HCT116 (cell line): ENCODE results near the gene ERAL1. TPM values are rescaled to one million over a fixed set of nuclear protein-coding genes. Genes with fewer than 3 reads are reported as not detected.

ENCODE experiments used
- ATAC-seq: fragments of 200-7000 bp; cut with Tn5 transposase; 2 replicates; pipeline ENCODE4 v1.9.1; 2020; ENCODE audit warnings: mild to moderate bottlenecking, moderate library complexity
- BruUV-seq: library from RNA; stranded (reverse); fragments of 400-500 nt; replicated peaks from 2 replicates; lab custom pipeline; 2021; lab: Mats Ljungman, UMichigan
- CTCF ChIA-PET: fragments of 300-600 bp; sonication (Branson Sonifier 250); formaldehyde crosslinking; loops from one replicate; lab custom pipeline; 2021; ENCODE audit warnings: antibody characterized with exemption; lab: Charles Lee
- POLR2A ChIA-PET: fragments of 300-600, 350-600 bp; sonication (Branson Sonifier 250); formaldehyde crosslinking; loops from one replicate; lab custom pipeline; 2021; ENCODE audit warnings: antibody characterized with exemption; lab: Charles Lee
- RAD21 ChIA-PET, 2 experiments: fragments of 300-600 bp; sonication (Branson Sonifier 250); formaldehyde crosslinking; loops; one replicate each; lab custom pipeline; 2023; ENCODE audit warnings: low total read pairs in 2 of 2; ENCODE audit not compliant: uncharacterized antibody in 2 of 2, unreplicated experiment in 2 of 2, low non-redundant PET in 1 of 2; lab: Charles Lee
- DNase-seq: peaks from one replicate; pipeline ENCODE4 v3.0.0-alpha.2; 2010; ENCODE audit warnings: low read depth, low spot score
- H2AFZ ChIP-seq: fragments of 200-600 bp; shearing (Covaris generic), sonication (generic); 2 replicates; pipeline ENCODE4 v1.6.1; 2017; ENCODE audit warnings: low read depth, mixed run types, mixed read lengths, antibody characterized with exemption, low read length; ENCODE audit not compliant: poor library complexity, severe bottlenecking
- H3K27ac ChIP-seq: 2 replicates; pipeline ENCODE4 v1.5.1; 2012; ENCODE audit warnings: low read depth, low read length
- H3K27me3 ChIP-seq: fragments of 200-600 bp; sonication (generic); 2 replicates; pipeline ENCODE4 v1.6.1; 2016; ENCODE audit warnings: mixed run types, low read length, mixed read lengths; ENCODE audit not compliant: insufficient read depth
- H3K36me3 ChIP-seq, 2 experiments: fragments of 200-500 bp in 1 of 2; fragments of 200-600 bp in 1 of 2; sonication (Bioruptor generic) in 1 of 2; sonication (generic) in 1 of 2; 2 replicates each; pipeline versions ENCODE4 v1.5.1 to v1.6.1; 2014 to 2016; ENCODE audit warnings: low read length in 2 of 2, inconsistent platforms in 1 of 2, mixed read lengths in 1 of 2, mixed run types in 1 of 2; ENCODE audit not compliant: insufficient read depth in 2 of 2, control insufficient read depth in 1 of 2
- H3K4me1 ChIP-seq, 2 experiments: fragments of 200-600 bp in 1 of 2; sonication (generic) in 1 of 2; 2 replicates each; pipeline versions ENCODE4 v1.5.1 to v1.6.1; 2012 to 2017; ENCODE audit warnings: low read length in 2 of 2, inconsistent platforms in 1 of 2, mild to moderate bottlenecking in 1 of 2, mixed read lengths in 1 of 2, mixed run types in 1 of 2, moderate library complexity in 1 of 2; ENCODE audit not compliant: insufficient read depth in 2 of 2, control insufficient read depth in 1 of 2
- H3K4me2 ChIP-seq: fragments of 200-600 bp; sonication (generic); 2 replicates; pipeline ENCODE4 v1.6.1; 2017; ENCODE audit warnings: mixed run types, low read length, mixed read lengths
- H3K4me3 ChIP-seq, 2 experiments: fragments of 200-600 bp in 1 of 2; sonication (generic) in 1 of 2; replicated peaks in 1 of 2; 2 replicates each; pipeline ENCODE4 v1.5.1; 2011 to 2016; ENCODE audit warnings: low read length in 2 of 2, control low read depth in 1 of 2, low read depth in 1 of 2, mild to moderate bottlenecking in 1 of 2, mixed read lengths in 1 of 2, mixed run types in 1 of 2
- H3K79me2 ChIP-seq: fragments of 200-600 bp; sonication (generic); 2 replicates; pipeline ENCODE4 v1.6.1; 2017; ENCODE audit warnings: mild to moderate bottlenecking, mixed run types, low read length, moderate library complexity, mixed read lengths; ENCODE audit not compliant: insufficient read depth
- H3K9ac ChIP-seq: fragments of 200-600 bp; sonication (generic); 2 replicates; pipeline ENCODE4 v1.6.1; 2016; ENCODE audit warnings: low read length, mixed read lengths
- H3K9me2 ChIP-seq: fragments of 200-600 bp; sonication (generic), shearing (Covaris generic); 2 replicates; pipeline ENCODE4 v1.6.1; 2017; ENCODE audit warnings: mixed run types, mild to moderate bottlenecking, moderate library complexity; ENCODE audit not compliant: insufficient read depth
- H3K9me3 ChIP-seq, 2 experiments: fragments of 200-500 bp in 1 of 2; fragments of 200-600 bp in 1 of 2; sonication (Bioruptor generic) in 1 of 2; sonication (generic) in 1 of 2; 2 replicates each; pipeline ENCODE4 v1.6.1; 2014 to 2017; ENCODE audit warnings: low read length in 2 of 2, mixed read lengths in 2 of 2, inconsistent platforms in 1 of 2, low read depth in 1 of 2, mild to moderate bottlenecking in 1 of 2, mixed run types in 1 of 2, moderate library complexity in 1 of 2; ENCODE audit not compliant: control insufficient read depth in 1 of 2, insufficient read depth in 1 of 2
- H4K20me1 ChIP-seq: fragments of 200-600 bp; sonication (generic), shearing (Covaris generic); 2 replicates; pipeline ENCODE4 v1.6.1; 2017; ENCODE audit warnings: mixed run types, mild to moderate bottlenecking, moderate library complexity; ENCODE audit not compliant: insufficient read depth
- CBX3 ChIP-seq: IDR thresholded peaks from 2 replicates; pipeline ENCODE4 v1.6.1; 2012; ENCODE audit warnings: low read depth
- CEBPB ChIP-seq: IDR thresholded peaks from 2 replicates; pipeline ENCODE4 v1.6.1; 2012; ENCODE audit warnings: low read depth
- ELF1 ChIP-seq: IDR thresholded peaks from 2 replicates; pipeline ENCODE4 v1.6.1; 2012; ENCODE audit warnings: low read depth, borderline replicate concordance
- EZH2 ChIP-seq: fragments of 200-600 bp; sonication (generic); IDR thresholded peaks from 2 replicates; pipeline ENCODE4 v1.6.1; 2017; ENCODE audit warnings: antibody characterized with exemption, mixed run types
- EZH2phosphoT487 ChIP-seq: fragments of 200-600 bp; IDR thresholded peaks from 2 replicates; pipeline ENCODE4 v1.6.1; 2018; ENCODE audit warnings: antibody characterized with exemption, borderline replicate concordance
- FOSL1 ChIP-seq: IDR thresholded peaks from 2 replicates; pipeline ENCODE4 v1.6.1; 2012; ENCODE audit warnings: low read depth
- JUND ChIP-seq: IDR thresholded peaks from 2 replicates; pipeline ENCODE4 v1.6.1; 2012
- POLR2AphosphoS5 ChIP-seq: IDR thresholded peaks from 2 replicates; pipeline ENCODE4 v1.6.1; 2011; ENCODE audit warnings: mild to moderate bottlenecking, low read depth, low read length, moderate library complexity
- RAD21 ChIP-seq: IDR thresholded peaks from 2 replicates; pipeline ENCODE4 v1.6.1; 2012; ENCODE audit warnings: low read depth, mild to moderate bottlenecking
- SIN3A ChIP-seq: IDR thresholded peaks from 2 replicates; pipeline ENCODE4 v1.6.1; 2012; ENCODE audit warnings: low read depth
- SP1 ChIP-seq: IDR thresholded peaks from 2 replicates; pipeline ENCODE4 v1.6.1; 2012; ENCODE audit warnings: low read depth
- SRF ChIP-seq: IDR thresholded peaks from 2 replicates; pipeline ENCODE4 v1.6.1; 2012; ENCODE audit warnings: low read depth
- TCF7L2 ChIP-seq: IDR thresholded peaks from 2 replicates; pipeline ENCODE4 v1.7.0; 2011; ENCODE audit warnings: borderline replicate concordance, inconsistent platforms; ENCODE audit not compliant: insufficient read depth, insufficient read length; ENCODE audit errors: extremely low read depth
- YY1 ChIP-seq: IDR thresholded peaks from 2 replicates; pipeline ENCODE4 v1.6.1; 2011; ENCODE audit warnings: low read length, low read depth, moderate library complexity, mild to moderate bottlenecking; ENCODE audit not compliant: insufficient replicate concordance; ENCODE audit errors: extremely low read depth
- ZFX ChIP-seq: fragments of 450-650 bp; IDR thresholded peaks from 2 replicates; pipeline ENCODE4 v1.6.1; 2017
- ZNF274 ChIP-seq: fragments of 200-500 bp; sonication (Bioruptor generic); IDR thresholded peaks from 2 replicates; pipeline ENCODE4 v1.6.1; 2014; ENCODE audit warnings: mild to moderate bottlenecking, low read depth, low read length, inconsistent platforms
- intact Hi-C: fragments of 100-400 bp; cut with micrococcal nuclease; formaldehyde crosslinking; loops from 2 replicates; pipeline ENCODE4 v1.10.0; 2022
- total RNA-seq: library from RNA; stranded (reverse); gene quantifications from one replicate; pipeline ENCODE4 v1.2.1, GENCODE V29; 2021; ENCODE audit not compliant: unreplicated experiment
- TF ChIP-seq, protein P1 (sequence below): IDR thresholded peaks from 2 replicates; pipeline ENCODE4 v1.6.1; 2011; ENCODE audit warnings: mild to moderate bottlenecking, low read length, moderate library complexity; ENCODE audit not compliant: insufficient replicate concordance; ENCODE audit errors: extremely low read depth
- TF ChIP-seq, protein P2 (sequence below), 3 experiments: fragments of 200-600 bp in 1 of 3; sonication (generic) in 1 of 3; IDR thresholded peaks in 2 of 3; conservative IDR thresholded peaks in 1 of 3; 2 replicates each; pipeline ENCODE4 v1.5.1; 2012 to 2017; ENCODE audit warnings: low read depth in 2 of 3, low read length in 2 of 3, antibody characterized with exemption in 1 of 3, borderline replicate concordance in 1 of 3, control low read depth in 1 of 3, mild to moderate bottlenecking in 1 of 3, mixed read lengths in 1 of 3, mixed run types in 1 of 3, moderate library complexity in 1 of 3; ENCODE audit not compliant: insufficient read depth in 1 of 3
- TF ChIP-seq, protein P3 (sequence below): IDR thresholded peaks from 2 replicates; pipeline ENCODE4 v1.6.1; 2012
- TF ChIP-seq, protein P4 (sequence below): IDR thresholded peaks from 2 replicates; pipeline ENCODE4 v1.6.1; 2012; ENCODE audit warnings: low read depth

ERAL1 gene
- total RNA-seq, 1 experiment from 2014 or later = 52.0 TPM

DNA sequence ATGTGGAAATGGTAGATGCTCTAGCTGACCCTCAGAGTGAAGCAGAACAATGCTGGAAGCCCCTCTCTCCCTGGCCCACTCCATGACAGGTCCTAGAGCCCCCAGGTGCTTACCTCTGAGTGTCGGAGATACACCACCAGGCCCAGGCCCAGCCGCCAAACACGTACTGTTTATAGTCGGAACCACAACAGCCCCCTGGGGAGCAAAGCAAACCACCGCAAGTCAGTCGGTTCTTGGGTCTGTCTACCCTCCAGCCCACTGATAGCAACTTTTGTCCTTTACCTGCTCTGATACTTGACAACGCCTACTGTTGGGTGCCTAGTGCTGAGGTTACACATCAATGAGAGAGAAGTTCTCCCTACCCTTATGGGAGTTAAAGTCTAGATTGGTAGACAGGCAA is 34.0 kb downstream of the ERAL1 start:
- ChIA-PET POLR2A (no interaction called here), RAD21 (no interaction called here), CTCF (no interaction called here)
- Histone ChIP-seq H3K79me2 (no peaks in the 10 kb centered on the region), H3K4me3 (no peak overlapping the region), H2AFZ (no peak overlapping the region), H3K27ac (no peak overlapping the region), H3K27me3 (no peaks in the 10 kb centered on the region), H3K4me2 (no peak overlapping the region), H3K9me2 (no peaks in the 10 kb centered on the region), H4K20me1 (no peaks in the 10 kb centered on the region), H3K36me3 (no peaks in the 10 kb centered on the region; a peak in 1 of 4 replicates), H3K9me3 (no peaks in the 10 kb centered on the region), H3K4me1 (peaks cover 4 to 6% of the 10 kb centered on the region in 2 experiments; a peak in 2 of 4 replicates), H3K9ac (no peak overlapping the region)
- intact Hi-C loops = no loop called here
- DNase-seq (no peak), ATAC-seq (no peak)
- TF ChIP-seq, protein P1, sequence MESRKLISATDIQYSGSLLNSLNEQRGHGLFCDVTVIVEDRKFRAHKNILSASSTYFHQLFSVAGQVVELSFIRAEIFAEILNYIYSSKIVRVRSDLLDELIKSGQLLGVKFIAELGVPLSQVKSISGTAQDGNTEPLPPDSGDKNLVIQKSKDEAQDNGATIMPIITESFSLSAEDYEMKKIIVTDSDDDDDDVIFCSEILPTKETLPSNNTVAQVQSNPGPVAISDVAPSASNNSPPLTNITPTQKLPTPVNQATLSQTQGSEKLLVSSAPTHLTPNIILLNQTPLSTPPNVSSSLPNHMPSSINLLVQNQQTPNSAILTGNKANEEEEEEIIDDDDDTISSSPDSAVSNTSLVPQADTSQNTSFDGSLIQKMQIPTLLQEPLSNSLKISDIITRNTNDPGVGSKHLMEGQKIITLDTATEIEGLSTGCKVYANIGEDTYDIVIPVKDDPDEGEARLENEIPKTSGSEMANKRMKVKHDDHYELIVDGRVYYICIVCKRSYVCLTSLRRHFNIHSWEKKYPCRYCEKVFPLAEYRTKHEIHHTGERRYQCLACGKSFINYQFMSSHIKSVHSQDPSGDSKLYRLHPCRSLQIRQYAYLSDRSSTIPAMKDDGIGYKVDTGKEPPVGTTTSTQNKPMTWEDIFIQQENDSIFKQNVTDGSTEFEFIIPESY = no peak
- TF ChIP-seq, protein P2, sequence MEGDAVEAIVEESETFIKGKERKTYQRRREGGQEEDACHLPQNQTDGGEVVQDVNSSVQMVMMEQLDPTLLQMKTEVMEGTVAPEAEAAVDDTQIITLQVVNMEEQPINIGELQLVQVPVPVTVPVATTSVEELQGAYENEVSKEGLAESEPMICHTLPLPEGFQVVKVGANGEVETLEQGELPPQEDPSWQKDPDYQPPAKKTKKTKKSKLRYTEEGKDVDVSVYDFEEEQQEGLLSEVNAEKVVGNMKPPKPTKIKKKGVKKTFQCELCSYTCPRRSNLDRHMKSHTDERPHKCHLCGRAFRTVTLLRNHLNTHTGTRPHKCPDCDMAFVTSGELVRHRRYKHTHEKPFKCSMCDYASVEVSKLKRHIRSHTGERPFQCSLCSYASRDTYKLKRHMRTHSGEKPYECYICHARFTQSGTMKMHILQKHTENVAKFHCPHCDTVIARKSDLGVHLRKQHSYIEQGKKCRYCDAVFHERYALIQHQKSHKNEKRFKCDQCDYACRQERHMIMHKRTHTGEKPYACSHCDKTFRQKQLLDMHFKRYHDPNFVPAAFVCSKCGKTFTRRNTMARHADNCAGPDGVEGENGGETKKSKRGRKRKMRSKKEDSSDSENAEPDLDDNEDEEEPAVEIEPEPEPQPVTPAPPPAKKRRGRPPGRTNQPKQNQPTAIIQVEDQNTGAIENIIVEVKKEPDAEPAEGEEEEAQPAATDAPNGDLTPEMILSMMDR (IDR thresholded peaks at IDR 0.05 in 2 of 3, conservative IDR thresholded peaks at IDR 0.05 in 1 of 3; ENCODE audit: borderline replicate concordance in 1 of 3, insufficient read depth in 1 of 3, low read depth in 2 of 3, low read length in 2 of 3) = no peak
- no peak for TF ChIP-seq JUND
- TF ChIP-seq ZFX = no peak
- TF ChIP-seq SRF = no peak
- no peak for TF ChIP-seq RAD21
- no peak for TF ChIP-seq CBX3
- no peak for TF ChIP-seq FOSL1
- TF ChIP-seq TCF7L2 = no peak
- TF ChIP-seq POLR2AphosphoS5 = no peak
- no peak for TF ChIP-seq SP1
- TF ChIP-seq EZH2phosphoT487 = no peak
- TF ChIP-seq, protein P3, sequence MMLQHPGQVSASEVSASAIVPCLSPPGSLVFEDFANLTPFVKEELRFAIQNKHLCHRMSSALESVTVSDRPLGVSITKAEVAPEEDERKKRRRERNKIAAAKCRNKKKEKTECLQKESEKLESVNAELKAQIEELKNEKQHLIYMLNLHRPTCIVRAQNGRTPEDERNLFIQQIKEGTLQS = no peak
- TF ChIP-seq CEBPB = no peak
- TF ChIP-seq YY1 = no peak
- TF ChIP-seq SIN3A = no peak
- no peak for TF ChIP-seq EZH2
- no peak for TF ChIP-seq ELF1
- TF ChIP-seq ZNF274 = no peak
- TF ChIP-seq, protein P4, sequence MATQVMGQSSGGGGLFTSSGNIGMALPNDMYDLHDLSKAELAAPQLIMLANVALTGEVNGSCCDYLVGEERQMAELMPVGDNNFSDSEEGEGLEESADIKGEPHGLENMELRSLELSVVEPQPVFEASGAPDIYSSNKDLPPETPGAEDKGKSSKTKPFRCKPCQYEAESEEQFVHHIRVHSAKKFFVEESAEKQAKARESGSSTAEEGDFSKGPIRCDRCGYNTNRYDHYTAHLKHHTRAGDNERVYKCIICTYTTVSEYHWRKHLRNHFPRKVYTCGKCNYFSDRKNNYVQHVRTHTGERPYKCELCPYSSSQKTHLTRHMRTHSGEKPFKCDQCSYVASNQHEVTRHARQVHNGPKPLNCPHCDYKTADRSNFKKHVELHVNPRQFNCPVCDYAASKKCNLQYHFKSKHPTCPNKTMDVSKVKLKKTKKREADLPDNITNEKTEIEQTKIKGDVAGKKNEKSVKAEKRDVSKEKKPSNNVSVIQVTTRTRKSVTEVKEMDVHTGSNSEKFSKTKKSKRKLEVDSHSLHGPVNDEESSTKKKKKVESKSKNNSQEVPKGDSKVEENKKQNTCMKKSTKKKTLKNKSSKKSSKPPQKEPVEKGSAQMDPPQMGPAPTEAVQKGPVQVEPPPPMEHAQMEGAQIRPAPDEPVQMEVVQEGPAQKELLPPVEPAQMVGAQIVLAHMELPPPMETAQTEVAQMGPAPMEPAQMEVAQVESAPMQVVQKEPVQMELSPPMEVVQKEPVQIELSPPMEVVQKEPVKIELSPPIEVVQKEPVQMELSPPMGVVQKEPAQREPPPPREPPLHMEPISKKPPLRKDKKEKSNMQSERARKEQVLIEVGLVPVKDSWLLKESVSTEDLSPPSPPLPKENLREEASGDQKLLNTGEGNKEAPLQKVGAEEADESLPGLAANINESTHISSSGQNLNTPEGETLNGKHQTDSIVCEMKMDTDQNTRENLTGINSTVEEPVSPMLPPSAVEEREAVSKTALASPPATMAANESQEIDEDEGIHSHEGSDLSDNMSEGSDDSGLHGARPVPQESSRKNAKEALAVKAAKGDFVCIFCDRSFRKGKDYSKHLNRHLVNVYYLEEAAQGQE = no peak
- no TSS peak for BruUV-seq
